Esophagus muscularis mucosa (tissue), 3 donors: Measurements from ENCODE around the gene MAP3K14.

Source experiments
- POLR2A ChIP-seq: fragments of 450-650 bp; IDR thresholded peaks from one replicate; pipeline ENCODE4 v1.6.1; 2017; ENCODE audit warnings: antibody characterized with exemption, moderate library complexity, mild to moderate bottlenecking, low read depth
- POLR2AphosphoS5 ChIP-seq, 2 donors: sonication (generic); formaldehyde crosslinking; IDR thresholded peaks; one replicate each; pipeline ENCODE4 v1.6.1; 2017; ENCODE audit warnings: antibody characterized with exemption in 2 of 2
- TF ChIP-seq, protein P1 (sequence below), 3 experiments: fragments of 200-600 bp in 2 of 3; fragments of 450-650 bp in 1 of 3; sonication (generic) in 2 of 3; IDR thresholded peaks; one replicate each; pipeline ENCODE4 v1.5.1; 2017 to 2019; ENCODE audit warnings: antibody characterized with exemption in 3 of 3, mild to moderate bottlenecking in 2 of 3, moderate library complexity in 1 of 3

DNA sequence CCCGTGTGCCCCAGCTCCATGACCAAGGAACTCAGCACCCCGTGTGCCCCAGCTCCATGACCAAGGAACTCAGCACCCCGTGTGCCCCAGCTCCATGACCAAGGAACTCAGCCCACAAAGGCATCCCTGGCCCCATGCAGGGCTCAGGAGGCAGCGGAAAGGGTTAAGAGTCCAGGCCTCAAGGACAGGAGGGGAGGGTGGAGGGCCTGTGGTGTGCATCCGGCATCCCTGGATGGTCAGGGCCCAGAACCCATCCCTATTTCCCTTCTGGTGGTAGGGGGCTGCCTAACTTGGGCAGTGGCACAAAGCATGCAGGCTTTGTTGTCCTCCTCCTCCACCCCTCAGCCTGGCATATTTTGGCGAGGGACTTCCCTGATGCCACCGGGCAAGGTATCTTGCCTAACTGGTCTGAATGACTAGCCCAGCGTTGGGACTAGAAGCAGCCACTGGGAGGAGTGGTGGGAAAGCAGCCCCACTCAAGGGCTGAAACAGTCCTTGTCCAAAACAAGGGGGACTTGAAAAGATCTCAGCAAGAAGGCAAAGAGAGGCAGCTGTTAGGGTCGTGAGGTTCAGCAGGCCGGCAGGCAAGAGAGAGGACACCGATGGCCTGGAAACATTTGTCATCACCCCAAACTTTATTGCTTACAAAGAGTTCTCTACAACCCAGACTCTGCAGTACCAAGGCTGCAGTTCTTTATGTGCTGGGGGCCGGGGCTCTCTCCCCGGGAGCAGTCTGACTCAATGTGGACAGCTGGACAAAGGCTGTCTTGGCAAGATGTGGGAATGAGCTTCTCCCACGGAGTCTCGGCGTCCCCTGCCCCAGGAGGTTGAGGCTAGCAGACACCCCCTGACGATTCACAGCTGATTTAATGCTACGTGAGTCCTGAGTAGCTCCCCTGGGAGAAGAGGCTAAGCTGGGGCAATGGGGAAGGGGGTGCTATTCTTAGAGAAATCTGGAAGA lies 54.0 kb downstream of the MAP3K14 start:
- TF ChIP-seq, protein P1, sequence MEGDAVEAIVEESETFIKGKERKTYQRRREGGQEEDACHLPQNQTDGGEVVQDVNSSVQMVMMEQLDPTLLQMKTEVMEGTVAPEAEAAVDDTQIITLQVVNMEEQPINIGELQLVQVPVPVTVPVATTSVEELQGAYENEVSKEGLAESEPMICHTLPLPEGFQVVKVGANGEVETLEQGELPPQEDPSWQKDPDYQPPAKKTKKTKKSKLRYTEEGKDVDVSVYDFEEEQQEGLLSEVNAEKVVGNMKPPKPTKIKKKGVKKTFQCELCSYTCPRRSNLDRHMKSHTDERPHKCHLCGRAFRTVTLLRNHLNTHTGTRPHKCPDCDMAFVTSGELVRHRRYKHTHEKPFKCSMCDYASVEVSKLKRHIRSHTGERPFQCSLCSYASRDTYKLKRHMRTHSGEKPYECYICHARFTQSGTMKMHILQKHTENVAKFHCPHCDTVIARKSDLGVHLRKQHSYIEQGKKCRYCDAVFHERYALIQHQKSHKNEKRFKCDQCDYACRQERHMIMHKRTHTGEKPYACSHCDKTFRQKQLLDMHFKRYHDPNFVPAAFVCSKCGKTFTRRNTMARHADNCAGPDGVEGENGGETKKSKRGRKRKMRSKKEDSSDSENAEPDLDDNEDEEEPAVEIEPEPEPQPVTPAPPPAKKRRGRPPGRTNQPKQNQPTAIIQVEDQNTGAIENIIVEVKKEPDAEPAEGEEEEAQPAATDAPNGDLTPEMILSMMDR (IDR thresholded peaks at IDR 0.05) = no peak
- TF ChIP-seq POLR2A (no peak), POLR2AphosphoS5 (IDR thresholded peaks at IDR 0.05) (no peak)
